ENCODE data around the gene ARHGEF1. TPM values are rescaled to one million over a fixed set of nuclear protein-coding genes. Genes with fewer than 3 reads are reported as not detected.

ARHGEF1 gene
- total and polyA plus RNA-seq, 7 donors, result 15.8 to 28.0 (median 20.7) TPM

- Histone ChIP-seq H3K4me1 (no peaks in the 10 kb centered on the region), H3K27ac (no peak overlapping the region), H3K36me3 (ENCODE audit: insufficient read depth in 1 of 2, low read depth in 1 of 2) (peaks cover 5 to 65% of the 10 kb centered on the region in 2 donors), H3K4me3 (no peak overlapping the region), H3K27me3 (ENCODE audit: insufficient read depth in 3 of 3, low read length in 2 of 3) (no peaks in the 10 kb centered on the region), H3K9me3 (no peaks in the 10 kb centered on the region)
- ATAC-seq, result no peak
- DNase-seq, result no peak
- TF ChIP-seq, protein P1, sequence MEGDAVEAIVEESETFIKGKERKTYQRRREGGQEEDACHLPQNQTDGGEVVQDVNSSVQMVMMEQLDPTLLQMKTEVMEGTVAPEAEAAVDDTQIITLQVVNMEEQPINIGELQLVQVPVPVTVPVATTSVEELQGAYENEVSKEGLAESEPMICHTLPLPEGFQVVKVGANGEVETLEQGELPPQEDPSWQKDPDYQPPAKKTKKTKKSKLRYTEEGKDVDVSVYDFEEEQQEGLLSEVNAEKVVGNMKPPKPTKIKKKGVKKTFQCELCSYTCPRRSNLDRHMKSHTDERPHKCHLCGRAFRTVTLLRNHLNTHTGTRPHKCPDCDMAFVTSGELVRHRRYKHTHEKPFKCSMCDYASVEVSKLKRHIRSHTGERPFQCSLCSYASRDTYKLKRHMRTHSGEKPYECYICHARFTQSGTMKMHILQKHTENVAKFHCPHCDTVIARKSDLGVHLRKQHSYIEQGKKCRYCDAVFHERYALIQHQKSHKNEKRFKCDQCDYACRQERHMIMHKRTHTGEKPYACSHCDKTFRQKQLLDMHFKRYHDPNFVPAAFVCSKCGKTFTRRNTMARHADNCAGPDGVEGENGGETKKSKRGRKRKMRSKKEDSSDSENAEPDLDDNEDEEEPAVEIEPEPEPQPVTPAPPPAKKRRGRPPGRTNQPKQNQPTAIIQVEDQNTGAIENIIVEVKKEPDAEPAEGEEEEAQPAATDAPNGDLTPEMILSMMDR (IDR thresholded peaks at IDR 0.05), result no peak
- intact Hi-C loops (cut with DNase I), result no loop called here
- WGBS, 3 donors, result 80 to 82% (median 82%) methylated on average over 19 of the region's 19 CpGs
Observed at GRCh38 chr19:41895745-41896580, 13.0 kb downstream of the ARHGEF1 start.

GRCh38 chr19:41896581-41896942, 13.6 kb downstream of the ARHGEF1 start:
- Histone ChIP-seq H3K9me3 (no peaks in the 10 kb centered on the region), H3K4me1 (no peaks in the 10 kb centered on the region), H3K27me3 (ENCODE audit: insufficient read depth in 3 of 3, low read length in 2 of 3) (no peaks in the 10 kb centered on the region), H3K4me3 (no peak overlapping the region), H3K27ac (no peak overlapping the region), H3K36me3 (ENCODE audit: insufficient read depth in 1 of 2, low read depth in 1 of 2) (peaks cover 5 to 70% of the 10 kb centered on the region in 2 donors)
- ATAC-seq (no peak), DNase-seq (no peak)
- TF ChIP-seq, protein P1 (IDR thresholded peaks at IDR 0.05), result no peak
- intact Hi-C loops (cut with DNase I), result no loop called here
- WGBS, 3 donors, result 100% methylated on average over 1 of the region's 1 CpG; no CpG with 5 or more reads in 1 of the 3 donors

GRCh38 chr19:41897181-41897580, 14.2 kb downstream of the ARHGEF1 start:
- Histone ChIP-seq H3K27ac (no peak overlapping the region), H3K9me3 (no peaks in the 10 kb centered on the region), H3K36me3 (ENCODE audit: insufficient read depth in 1 of 2, low read depth in 1 of 2) (peaks cover 5 to 72% of the 10 kb centered on the region in 2 donors), H3K27me3 (ENCODE audit: insufficient read depth in 3 of 3, low read length in 2 of 3) (no peaks in the 10 kb centered on the region), H3K4me3 (no peak overlapping the region), H3K4me1 (no peaks in the 10 kb centered on the region)
- DNase-seq (no peak), ATAC-seq (no peak)
- intact Hi-C loops (cut with DNase I), result no loop called here
- WGBS, 3 donors, result 90 to 95% methylated on average over 3 of the region's 3 CpGs; no CpG with 5 or more reads in 1 of the 3 donors
- TF ChIP-seq, protein P1 (IDR thresholded peaks at IDR 0.05), result no peak

- WGBS, 3 donors, result 89 to 91% (median 91%) methylated on average over 24 of the region's 24 CpGs
- H3K4me3 ChIP-seq, result no peak overlapping the region
- no peak for ATAC-seq
- DNase-seq, result no peak
- H3K27me3 ChIP-seq (ENCODE audit: insufficient read depth in 3 of 3, low read length in 2 of 3), result no peaks in the 10 kb centered on the region
- intact Hi-C loops (cut with DNase I), result no loop called here
- H3K9me3 ChIP-seq, result no peaks in the 10 kb centered on the region
- no peak overlapping the region for H3K27ac ChIP-seq
- peaks cover 9 to 72% of the 10 kb centered on the region in 2 donors for H3K36me3 ChIP-seq (ENCODE audit: insufficient read depth in 1 of 2, low read depth in 1 of 2)
- H3K4me1 ChIP-seq, result no peaks in the 10 kb centered on the region
- TF ChIP-seq, protein P1 (IDR thresholded peaks at IDR 0.05), result no peak
Observed at GRCh38 chr19:41897820-41898219, 14.8 kb downstream of the ARHGEF1 start.
